HG02885 (cell line): ENCODE results near the gene PPARGC1A.

ENCODE experiments used
- ATAC-seq: cut with Tn5 transposase; IDR thresholded peaks from one replicate; pipeline ENCODE4 v1.9.1; 2021; ENCODE audit warnings: mild to moderate bottlenecking; ENCODE audit not compliant: unreplicated experiment, poor library complexity

Gene PPARGC1A

DNA sequence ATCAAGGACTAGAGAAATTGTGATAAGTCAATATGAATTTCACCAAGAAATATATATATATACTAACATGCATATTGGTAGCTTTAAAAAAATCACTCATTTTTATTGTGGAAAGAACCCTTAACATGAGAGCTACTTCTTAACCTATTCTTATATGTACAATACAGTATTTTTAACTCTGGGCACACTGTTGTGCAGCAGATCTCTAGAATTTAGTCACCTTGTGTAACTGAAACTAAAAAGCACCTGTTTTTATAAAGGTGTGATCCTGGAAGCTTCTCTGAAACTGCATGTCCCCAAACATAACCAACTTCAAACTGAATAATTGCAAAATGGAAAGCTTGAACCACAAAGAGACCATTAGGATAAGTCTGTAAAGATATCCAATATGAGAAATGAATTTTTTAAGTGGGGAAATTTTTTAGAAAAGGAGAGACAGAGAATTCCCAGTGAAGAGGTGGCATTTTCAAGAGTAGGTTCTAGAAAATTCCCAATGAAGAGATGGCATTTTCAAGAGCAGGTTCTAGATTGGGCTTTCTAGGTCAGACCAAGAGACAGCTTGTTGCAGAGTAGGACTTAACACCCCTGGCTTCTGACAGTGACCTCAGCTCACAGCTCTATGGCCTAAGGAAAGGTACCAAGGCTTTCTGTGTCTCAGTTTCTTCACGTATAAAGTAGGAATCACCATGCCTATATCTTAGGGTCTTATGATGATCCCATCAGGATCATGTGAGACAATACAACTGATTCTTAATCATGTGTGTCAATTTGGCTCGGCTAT, 22.0 kb upstream of the PPARGC1A start:
- ATAC-seq: peak; percentile 75

DNA sequence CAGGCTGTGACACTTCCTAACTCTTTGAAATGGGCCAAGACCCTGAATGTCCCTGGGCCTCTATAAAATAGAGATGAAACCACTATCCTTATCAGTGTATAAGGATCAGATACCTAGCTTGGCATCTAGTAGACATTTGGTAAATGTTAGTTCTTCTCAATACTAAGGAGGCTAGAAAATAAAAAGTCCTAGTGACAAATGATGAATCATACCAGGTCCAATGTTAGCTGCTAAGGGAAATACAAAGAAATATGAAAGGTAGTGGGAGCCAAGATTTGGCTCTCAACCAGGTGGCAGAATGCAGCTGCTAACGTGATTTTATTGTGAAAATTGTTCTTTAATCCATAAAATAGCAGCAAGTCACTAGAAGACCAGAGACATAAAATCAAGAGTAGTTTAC, 19.8 kb upstream of the PPARGC1A start:
- ATAC-seq: no peak

DNA sequence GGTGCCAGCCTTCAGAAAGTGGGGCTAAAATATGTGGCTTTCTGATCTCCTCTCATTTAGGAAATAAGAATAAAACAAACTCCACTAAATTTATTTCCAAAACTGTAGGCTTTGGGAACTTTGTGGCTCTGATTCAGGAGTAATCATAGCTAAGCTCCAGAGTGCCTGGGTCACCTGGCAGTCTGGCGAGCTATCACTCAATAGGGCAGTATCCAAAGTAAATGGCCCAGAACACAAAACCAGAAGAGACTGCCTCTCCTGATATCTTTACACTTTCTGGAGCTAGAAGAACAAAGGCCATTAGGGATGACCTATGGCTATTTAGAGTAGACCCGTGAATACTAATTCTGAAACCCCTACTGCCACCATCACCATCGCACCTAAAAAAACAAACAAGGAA, 17.0 kb upstream of the PPARGC1A start:
- ATAC-seq: no peak

DNA sequence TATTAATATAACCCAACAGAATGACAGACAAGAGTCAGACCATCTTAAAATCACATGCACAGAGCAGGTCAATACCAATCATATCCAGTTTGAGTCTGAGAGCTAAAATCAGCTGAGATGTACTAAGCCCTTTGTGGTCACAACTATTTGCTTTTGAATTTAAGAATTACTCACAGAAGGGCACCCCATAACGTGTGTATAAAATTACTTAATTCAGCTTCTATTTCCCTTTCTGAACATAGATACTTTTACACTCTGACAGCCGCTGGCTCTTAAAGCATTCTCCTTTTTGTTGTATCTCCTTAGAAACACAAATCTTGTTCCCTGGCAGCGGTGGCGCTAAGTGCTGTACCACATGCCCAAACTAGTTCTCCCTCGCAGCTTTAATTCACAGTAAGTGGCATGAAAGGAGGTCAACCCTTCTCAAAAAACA, 14.8 kb upstream of the PPARGC1A start:
- ATAC-seq: no peak

DNA sequence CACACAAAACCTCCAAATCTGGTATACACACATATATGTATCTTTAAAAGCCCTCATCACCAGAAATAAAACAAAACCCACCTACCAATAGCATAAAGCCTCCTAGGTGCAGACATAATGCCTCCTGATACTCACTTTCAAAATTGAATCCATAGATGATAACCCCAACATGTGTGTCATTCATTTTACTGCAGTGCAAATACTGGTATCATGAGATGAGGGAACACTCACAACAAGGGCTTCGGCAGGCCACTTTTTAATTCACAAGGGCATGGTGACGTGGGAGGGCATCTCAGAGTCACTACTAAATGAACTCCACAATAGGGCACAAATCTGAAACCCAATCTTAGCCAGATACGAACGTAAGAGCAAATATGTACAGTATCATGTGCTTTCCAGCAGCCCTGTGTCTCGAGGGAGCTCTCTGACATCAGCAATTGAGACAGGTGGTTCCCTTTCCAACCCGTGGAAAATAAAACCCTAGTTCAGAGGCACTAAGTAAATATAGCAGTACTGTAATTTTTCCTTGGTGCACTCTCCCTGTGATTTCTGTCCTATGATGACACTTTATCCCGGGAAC, 14.1 kb upstream of the PPARGC1A start:
- no peak for ATAC-seq

DNA sequence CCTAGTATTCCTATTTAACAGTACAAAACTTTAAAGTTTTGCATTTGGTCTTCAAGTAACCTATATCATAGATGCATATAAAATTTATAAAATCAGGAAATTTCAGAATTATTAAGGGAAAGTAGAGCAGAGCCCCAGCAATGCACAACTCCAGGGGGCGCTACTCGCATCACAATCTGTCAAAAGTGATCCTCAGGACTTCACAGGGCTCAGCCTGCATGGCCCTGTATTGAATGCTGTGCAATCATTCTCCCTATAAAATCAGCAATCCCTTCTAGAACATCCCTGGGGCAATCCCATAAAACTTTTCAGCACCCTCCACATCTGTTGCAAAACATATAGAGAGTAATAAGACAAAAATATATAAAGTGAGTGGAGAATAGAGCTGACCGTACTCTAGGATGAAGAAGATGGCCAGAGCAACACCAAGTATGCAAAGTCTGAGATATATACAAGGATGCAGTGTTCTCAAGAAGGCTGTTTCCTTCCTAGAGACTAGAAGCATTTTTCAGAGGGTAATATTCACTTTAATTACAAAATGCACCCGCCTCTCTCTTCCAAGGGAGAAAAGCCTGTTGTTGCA, 12.5 kb upstream of the PPARGC1A start:
- ATAC-seq: no peak

DNA sequence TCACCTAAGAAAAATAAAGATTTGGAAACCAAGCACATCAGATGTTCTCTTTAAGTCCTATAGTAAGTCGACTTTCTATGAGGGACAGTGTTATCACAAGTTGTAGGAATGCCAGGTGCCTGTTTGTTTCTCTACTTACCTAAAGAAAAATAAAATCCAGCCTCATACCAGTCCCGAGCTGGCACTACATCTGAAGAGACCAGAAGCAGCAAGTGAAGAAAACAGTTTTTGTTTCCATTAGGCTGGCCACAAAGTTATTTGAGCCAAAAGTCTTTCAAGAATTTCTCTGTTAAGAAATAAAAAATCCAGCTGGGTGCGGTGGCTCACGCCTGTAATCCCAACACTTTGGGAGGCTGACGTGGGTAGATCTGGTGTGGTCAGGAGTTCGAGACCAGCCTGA, 10.8 kb upstream of the PPARGC1A start:
- no peak for ATAC-seq

DNA sequence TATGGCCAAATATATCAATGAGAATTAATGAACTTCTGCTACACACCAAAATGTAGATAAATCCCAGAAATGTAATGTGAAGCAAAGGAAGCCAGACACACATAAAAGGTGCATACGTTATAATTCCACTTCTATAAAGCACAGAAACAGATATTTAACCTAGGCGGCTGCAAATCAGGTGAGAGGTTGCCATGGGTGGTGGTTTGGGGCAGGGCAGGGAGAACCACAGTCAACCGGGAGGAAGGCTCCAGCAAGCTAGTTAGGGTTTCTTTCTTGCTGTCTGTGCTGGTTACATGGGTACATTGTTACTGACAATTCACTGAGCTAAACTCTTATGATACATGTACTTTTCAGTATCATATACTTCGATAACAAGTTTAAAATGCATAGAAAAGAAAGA, 9.7 kb upstream of the PPARGC1A start:
- no peak for ATAC-seq

DNA sequence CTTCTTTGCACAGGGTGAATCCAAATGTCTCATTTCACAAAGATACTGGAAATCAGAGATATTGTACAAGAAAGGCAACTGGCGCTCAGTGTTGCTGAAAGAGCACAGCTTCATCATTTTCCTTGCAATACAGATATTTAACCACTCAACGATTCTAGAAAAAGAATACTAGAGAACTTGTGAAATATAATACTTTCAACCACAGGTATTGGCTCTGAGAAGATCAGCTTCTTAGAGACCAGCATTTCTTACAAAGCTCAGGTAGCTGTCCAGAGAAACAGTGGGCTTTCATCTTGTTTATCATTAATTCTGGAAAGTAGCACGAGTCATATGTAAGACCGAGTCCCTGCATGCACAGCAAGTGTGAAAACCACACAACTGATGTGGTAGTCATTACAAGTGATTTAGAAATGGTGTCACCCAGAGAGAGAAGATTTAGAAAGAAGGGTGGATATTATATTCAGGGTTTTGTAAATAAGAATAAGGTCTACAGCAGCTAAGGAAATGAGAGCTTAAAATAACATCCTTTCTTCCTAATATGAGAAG, 7.8 kb upstream of the PPARGC1A start:
- ATAC-seq: no peak

DNA sequence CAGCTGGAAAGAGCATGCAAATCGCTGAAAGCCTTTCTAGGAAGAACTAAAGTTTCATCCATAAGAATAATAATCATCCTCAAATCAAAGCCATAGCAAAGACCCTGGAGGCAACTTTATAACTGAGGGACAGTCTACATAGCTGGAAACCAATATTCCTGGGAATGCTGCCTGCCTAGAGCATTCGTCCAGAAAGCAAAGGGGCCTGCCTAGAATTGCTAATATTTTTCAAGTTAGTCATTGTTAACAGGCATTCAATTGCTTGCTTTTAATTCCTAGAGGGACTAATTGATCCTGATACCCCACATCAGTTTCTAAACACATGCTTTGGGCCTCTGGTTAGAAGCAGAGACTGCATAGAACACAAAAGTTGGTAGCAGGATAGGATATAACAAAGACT, 4.2 kb upstream of the PPARGC1A start:
- ATAC-seq: no peak

DNA sequence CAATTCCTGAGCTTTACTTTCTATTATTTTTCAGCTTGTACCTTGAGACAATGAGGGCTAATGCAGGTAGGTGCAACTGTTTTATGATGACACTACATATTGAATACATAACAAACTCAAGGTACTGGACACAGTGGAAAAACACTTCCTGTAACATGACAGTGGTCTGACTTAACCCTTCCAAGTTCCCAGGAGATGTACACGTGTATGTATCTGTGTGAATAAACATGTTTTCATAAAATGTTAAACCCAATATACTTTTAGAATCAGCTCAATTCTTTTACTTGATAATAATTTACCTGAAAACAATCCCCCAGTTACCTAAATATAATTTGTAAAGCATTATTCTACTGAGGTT, 1.2 kb upstream of the PPARGC1A start:
- ATAC-seq: no peak

DNA sequence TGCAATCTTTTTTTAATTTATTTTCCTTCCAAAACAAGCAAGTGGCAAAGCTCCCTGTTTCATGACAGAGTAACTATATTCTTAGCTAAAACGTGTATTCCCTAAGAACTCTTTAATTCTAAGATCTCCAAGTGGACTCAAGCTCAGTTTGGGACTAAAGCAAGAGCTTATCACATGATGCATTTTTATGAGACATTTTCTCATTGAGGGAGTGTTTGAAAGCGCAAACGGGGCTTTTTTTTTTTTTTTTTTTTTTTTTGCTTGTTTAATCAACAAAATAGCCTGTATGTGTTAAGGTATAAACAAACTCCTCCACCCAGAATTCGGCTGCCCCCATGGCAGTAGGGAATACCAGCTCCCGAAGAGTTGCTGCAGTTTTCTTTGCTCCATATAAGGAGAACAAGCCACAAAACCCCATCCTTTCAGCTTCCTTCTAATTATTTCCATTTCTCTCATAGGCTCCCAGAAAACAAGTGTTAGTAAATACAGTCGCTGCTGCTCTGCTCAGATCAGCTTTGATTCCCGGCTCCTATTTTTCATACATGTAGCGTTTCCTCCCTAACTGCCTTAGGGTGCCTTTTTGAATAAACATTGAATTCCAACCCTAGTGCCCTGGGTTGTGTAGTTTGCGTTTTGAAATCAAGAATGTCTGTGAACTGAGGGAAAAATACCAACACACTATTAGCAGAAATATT, 669 bp upstream of the PPARGC1A start:
- ATAC-seq: no peak

DNA sequence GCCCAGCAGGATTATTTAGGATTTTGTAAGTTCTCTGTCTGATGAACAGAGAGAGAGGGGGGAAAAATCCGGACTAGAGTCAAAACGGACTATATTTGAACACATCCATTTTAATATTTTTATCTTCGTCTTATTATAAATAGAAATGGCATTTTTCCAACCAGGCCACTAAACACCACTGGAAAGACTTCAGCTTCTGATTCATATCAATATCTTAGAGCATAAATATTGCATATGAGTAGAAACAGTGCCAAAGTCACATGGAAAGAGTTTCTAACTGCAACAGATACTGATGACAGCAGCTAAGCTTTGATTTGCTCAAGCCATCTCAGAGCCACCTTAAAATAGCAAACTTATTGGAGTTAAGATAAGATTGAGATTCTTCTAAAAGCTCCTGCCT, 456 bp downstream of the PPARGC1A start:
- ATAC-seq: no peak

DNA sequence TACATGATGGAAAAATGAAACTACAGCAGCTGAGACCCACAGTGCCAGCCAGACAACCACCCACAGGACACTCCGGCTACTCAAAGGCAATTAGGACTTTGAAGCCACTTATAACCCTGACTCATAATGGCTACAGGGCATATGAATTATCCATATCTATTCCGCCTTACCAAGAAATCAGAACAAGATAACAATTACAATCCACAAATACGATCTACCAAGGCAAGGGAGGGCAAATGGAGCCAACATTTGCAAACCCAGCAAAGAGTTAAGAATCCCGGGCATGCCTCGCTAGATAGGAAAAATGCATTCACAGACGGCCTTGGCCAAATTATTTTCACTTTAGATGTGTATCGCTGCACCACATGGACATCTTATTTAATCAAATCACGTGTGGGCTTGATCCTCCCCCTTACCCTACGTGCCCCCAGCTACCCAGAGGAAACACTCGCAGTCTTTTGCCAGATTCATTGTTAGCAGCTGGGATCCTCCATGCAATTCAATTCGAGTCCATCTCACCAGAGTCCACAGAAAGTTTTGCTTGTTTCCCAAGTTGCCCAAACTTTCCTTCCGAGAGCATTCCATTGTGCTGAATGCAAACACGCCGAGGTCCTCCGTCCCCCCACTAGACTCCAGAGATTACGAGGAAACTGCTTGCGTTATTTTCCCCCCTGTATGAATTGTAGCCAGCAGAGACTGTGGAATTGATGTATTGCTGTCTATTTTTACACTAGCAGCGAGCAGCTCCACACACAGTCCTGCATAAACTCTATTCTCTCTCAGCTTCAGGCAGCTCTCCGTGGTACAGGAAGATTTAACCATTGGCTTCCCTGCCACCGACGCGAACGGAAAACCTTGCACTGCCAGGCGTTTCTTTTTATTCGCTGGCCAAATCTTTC, 1.2 kb downstream of the PPARGC1A start:
- no peak for ATAC-seq

DNA sequence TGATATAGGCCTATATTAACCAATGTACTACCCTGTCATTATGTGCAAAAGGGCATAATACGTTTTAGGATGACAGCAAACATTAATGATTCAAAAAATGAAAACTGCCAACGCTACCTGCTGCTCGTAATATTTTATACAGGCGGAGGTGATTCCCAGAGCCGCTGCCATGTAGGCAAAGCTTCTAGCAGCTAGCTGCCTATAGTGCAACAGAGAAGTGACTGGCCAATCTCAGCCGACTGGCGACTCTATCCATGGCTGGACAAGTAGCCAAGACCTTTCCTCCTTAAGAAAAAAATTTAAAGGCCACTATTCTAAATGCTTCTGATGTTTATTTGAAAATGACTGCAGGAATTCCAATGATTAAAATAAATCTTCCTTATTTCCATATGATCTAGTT, 1.9 kb downstream of the PPARGC1A start:
- no peak for ATAC-seq

DNA sequence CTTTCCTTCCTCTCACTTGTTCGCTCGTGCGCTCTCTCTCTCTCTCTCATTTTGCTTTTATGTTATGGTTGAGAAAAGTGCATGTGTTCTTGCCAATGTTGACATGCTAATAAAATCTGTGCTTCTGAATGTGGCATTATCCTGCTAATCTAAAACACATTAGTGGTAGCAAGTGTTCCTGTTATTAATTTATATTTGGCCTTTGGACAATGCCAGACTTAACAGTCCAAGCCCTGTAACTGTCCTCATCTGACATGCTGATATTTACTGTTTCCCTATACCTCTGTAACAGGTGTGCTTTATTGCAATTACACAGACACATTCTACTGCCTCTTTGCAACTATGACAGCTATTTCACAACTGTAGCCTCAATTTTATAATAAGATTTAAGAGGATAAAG, 2.7 kb downstream of the PPARGC1A start:
- ATAC-seq: no peak

DNA sequence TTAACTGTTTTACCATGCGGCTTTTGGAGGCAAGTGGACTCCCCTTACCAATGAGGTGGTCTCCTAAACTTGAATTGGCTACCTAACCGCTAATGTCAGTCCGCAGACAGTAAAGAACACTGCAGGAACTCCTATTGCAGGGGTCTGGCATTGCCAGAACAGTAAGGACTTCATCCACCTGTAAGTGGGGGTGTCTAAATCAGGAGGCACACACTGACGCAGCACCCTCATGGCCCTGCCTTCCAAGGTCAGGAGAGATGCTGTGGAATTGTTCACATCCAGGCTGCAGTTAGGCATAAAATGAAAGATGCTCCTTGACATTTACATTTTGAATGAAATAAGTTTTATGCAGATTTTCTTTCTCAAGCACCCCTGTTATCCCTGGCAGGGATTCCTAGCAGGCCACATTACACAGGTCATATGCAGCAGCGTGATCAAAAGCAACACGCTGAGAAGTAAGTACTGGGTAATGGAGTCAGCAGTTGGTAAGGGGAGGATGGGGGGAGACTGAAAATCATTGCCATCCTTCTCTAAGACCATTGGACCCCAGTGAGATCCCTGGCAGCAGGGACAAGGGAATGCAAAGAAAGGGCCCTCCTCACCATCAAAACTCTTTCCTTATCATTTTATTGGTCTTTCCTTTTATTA, 3.8 kb downstream of the PPARGC1A start:
- ATAC-seq: no peak

DNA sequence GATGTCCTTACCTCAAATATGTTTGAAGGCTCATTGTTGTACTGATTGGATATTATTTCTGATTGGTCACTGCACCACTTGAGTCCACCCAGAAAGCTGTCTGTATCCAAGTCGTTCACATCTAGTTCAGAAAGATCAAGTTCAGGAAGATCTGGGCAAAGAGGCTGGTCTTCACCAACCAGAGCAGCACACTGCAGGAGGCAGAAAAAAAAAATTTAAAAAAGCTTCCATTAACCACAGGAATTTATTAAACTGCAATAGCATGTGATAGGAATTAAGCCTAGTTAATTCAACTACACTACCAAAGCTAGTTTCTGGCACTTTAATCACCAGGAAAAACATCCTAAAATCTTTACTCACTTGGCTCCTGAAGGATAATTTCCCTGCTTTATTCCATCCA, 5.1 kb downstream of the PPARGC1A start:
- ATAC-seq: no peak

DNA sequence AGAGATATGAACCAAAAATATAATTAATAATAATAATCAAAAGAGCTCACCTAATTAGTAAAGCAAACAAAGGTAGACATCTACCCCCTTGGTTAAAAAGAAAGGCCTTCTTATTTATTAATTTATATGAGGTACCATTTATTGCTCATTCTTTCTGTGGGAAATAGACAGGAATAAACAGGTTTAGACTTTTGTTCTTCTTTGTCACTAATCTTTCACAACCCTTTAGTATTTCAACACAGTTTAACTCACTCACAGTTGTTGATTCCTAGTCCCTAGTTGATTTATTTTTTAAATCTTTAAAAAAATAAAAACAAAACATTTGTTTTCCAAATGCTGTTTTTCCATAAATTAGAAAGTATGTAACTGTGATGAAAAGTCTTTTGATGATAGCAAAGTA, 5.6 kb downstream of the PPARGC1A start:
- ATAC-seq: no peak
